Left ventricle myocardium inferior (tissue), 1 donor: ENCODE results near the gene HGFAC. TPM values are rescaled to one million over a fixed set of nuclear protein-coding genes. Genes with fewer than 3 reads are reported as not detected.
A peak's percentile ranks its signal among the peaks of the same experiment; 100 is the strongest.
"Not testable (repeated sequence)": the region's sequence is repeated elsewhere in the genome, so short reads cannot be mapped to it uniquely, and the experiment has no call there.

Experiments
- DNase-seq: peaks from one replicate; pipeline ENCODE4 v3.0.0-alpha.2; 2020
- H3K27ac ChIP-seq: fragments of 200-600 bp; replicated peaks from 2 replicates; pipeline ENCODE4 v1.8.0; 2021
- H3K27me3 ChIP-seq: fragments of 200-600 bp; 2 replicates; pipeline ENCODE4 v1.8.0; 2021; ENCODE audit warnings: low read depth
- H3K36me3 ChIP-seq: fragments of 200-600 bp; 2 replicates; pipeline ENCODE4 v1.8.0; 2021
- H3K4me1 ChIP-seq: fragments of 200-600 bp; 2 replicates; pipeline ENCODE4 v1.8.0; 2021
- H3K4me3 ChIP-seq: fragments of 200-600 bp; 2 replicates; pipeline ENCODE4 v1.8.0; 2021; ENCODE audit warnings: mild to moderate bottlenecking, moderate library complexity
- H3K9me3 ChIP-seq: fragments of 200-600 bp; replicated peaks from 2 replicates; pipeline ENCODE4 v1.8.0; 2021
- CTCF ChIP-seq: fragments of 200-600 bp; IDR thresholded peaks from 2 replicates; pipeline ENCODE4 v1.8.0; 2021; ENCODE audit warnings: antibody characterized with exemption, mild to moderate bottlenecking, borderline replicate concordance
- intact Hi-C: fragments of 100-400 bp; cut with micrococcal nuclease; formaldehyde crosslinking; loops from one replicate; pipeline ENCODE4 v1.11.0; 2022
- total RNA-seq: library from RNA; stranded (reverse); fragmentation: NEBNext Ultra II Directional; extraction: Animal tissue kit (Norgen Biotek cat#: 25700); gene quantifications from one replicate; pipeline ENCODE4 v1.2.1, GENCODE V29; 2021
- donor health status: DM: no; HTN: yes; CAD: no; lungs with severe emphysema.

HGFAC gene
- total RNA-seq, 1 donor from 2014 or later = 0.80 TPM

GRCh38 chr4:3449047-3449573 is 7.3 kb downstream of the HGFAC start:
- H3K27ac ChIP-seq = no peak overlapping the region
- intact Hi-C loops = no loop called here
- no peak overlapping the region for H3K4me3 ChIP-seq
- H3K9me3 ChIP-seq = peaks cover 4% of the 10 kb centered on the region
- no peak for TF ChIP-seq CTCF
- peak; percentile 5 for DNase-seq
- H3K36me3 ChIP-seq = no peaks in the 10 kb centered on the region
- H3K4me1 ChIP-seq = no peaks in the 10 kb centered on the region
- peaks cover 2% of the 10 kb centered on the region for H3K27me3 ChIP-seq

GRCh38 chr4:3449574-3450534 is 8.1 kb downstream of the HGFAC start:
- Histone ChIP-seq H3K27me3 (no peaks in the 10 kb centered on the region), H3K9me3 (peaks cover 10% of the 10 kb centered on the region), H3K36me3 (no peaks in the 10 kb centered on the region), H3K4me3 (no peak overlapping the region), H3K4me1 (no peaks in the 10 kb centered on the region), H3K27ac (no peak overlapping the region)
- intact Hi-C loops = no loop called here
- TF ChIP-seq CTCF = no peak
- peak; percentile 11 for DNase-seq

- H3K27ac ChIP-seq = no peak overlapping the region
- no peak overlapping the region for H3K4me3 ChIP-seq
- TF ChIP-seq CTCF = no peak
- no peak for DNase-seq
- no peaks in the 10 kb centered on the region for H3K4me1 ChIP-seq
- intact Hi-C loops = no loop called here
- no peaks in the 10 kb centered on the region for H3K36me3 ChIP-seq
- H3K9me3 ChIP-seq = peaks cover 18% of the 10 kb centered on the region
- no peaks in the 10 kb centered on the region for H3K27me3 ChIP-seq
Observed at GRCh38 chr4:3450643-3451042, 8.9 kb downstream of the HGFAC start.

GRCh38 chr4:3451956-3452355 is 10.2 kb downstream of the HGFAC start:
- H3K36me3 ChIP-seq = no peaks in the 10 kb centered on the region
- no peak for DNase-seq
- H3K27me3 ChIP-seq = no peaks in the 10 kb centered on the region
- TF ChIP-seq CTCF = no peak
- intact Hi-C loops = no loop called here
- H3K4me1 ChIP-seq = no peaks in the 10 kb centered on the region
- no peak overlapping the region for H3K4me3 ChIP-seq
- peaks cover 31% of the 10 kb centered on the region for H3K9me3 ChIP-seq
- H3K27ac ChIP-seq = no peak overlapping the region

- peaks cover 31% of the 10 kb centered on the region for H3K9me3 ChIP-seq
- H3K4me1 ChIP-seq = no peaks in the 10 kb centered on the region
- DNase-seq = peak; percentile 12
- no peaks in the 10 kb centered on the region for H3K36me3 ChIP-seq
- no peaks in the 10 kb centered on the region for H3K27me3 ChIP-seq
- no peak overlapping the region for H3K4me3 ChIP-seq
- peak; percentile 50 for TF ChIP-seq CTCF
- no peak overlapping the region for H3K27ac ChIP-seq
- intact Hi-C loops = no loop called here
Observed at GRCh38 chr4:3452376-3452775, 10.6 kb downstream of the HGFAC start.

GRCh38 chr4:3455596-3455995 is 13.8 kb downstream of the HGFAC start:
- H3K9me3 ChIP-seq = peaks cover 31% of the 10 kb centered on the region
- H3K36me3 ChIP-seq, H3K4me1 ChIP-seq, H3K27me3 ChIP-seq, DNase-seq, H3K27ac ChIP-seq, H3K4me3 ChIP-seq, intact Hi-C loops: not testable (repeated sequence)
